Peyer's patch (tissue), 4 donors: ENCODE data around the gene RBBP8NL. TPM values are rescaled to one million over a fixed set of nuclear protein-coding genes. Genes with fewer than 3 reads are reported as not detected.

Source experiments
- DNase-seq, 3 donors: peaks; one replicate each; pipeline ENCODE4 v3.0.0-alpha.2; 2017 to 2019
- H3K27ac ChIP-seq, 4 donors: fragments of 200-600 bp; sonication (generic); one replicate each; pipeline ENCODE4 v1.5.1; 2016 to 2019
- H3K27me3 ChIP-seq, 2 donors: fragments of 200-600 bp; sonication (generic); one replicate each; pipeline ENCODE4 v1.5.1; 2019
- H3K36me3 ChIP-seq, 3 donors: fragments of 200-600 bp; sonication (generic); one replicate each; pipeline ENCODE4 v1.5.1; 2016 to 2019
- H3K4me1 ChIP-seq, 4 donors: fragments of 200-600 bp; sonication (generic); one replicate each; pipeline ENCODE4 v1.5.1; 2016 to 2019
- H3K4me3 ChIP-seq, 4 donors: fragments of 200-600 bp; sonication (generic); 1 replicate in 3 of 4; 2 replicates in 1 of 4; pipeline ENCODE4 v1.5.1; 2016 to 2019; ENCODE audit warnings: mild to moderate bottlenecking in 1 of 4
- H3K9me3 ChIP-seq, 4 donors: fragments of 200-600 bp; sonication (generic); one replicate each; pipeline ENCODE4 v1.5.1; 2016 to 2019; ENCODE audit warnings: mild to moderate bottlenecking in 1 of 4
- POLR2A ChIP-seq, 2 donors: fragments of 450-650 bp; IDR thresholded peaks; one replicate each; pipeline ENCODE4 v1.5.1; 2017; ENCODE audit warnings: antibody characterized with exemption in 2 of 2, mild to moderate bottlenecking in 2 of 2, moderate library complexity in 2 of 2
- total RNA-seq, 4 donors: library from RNA; depleted of rRNA; stranded (reverse); fragments of >200 nt; gene quantifications; one replicate each; pipeline ENCODE4 v1.1.0, GENCODE V29; 2016
- TF ChIP-seq, protein P1 (sequence below), 6 experiments: fragments of 450-650 bp in 4 of 6; fragments of 200-600 bp in 2 of 6; sonication (generic) in 1 of 6; IDR thresholded peaks; one replicate each; pipeline ENCODE4 v1.5.1; 2017 to 2019; ENCODE audit warnings: antibody characterized with exemption in 6 of 6, mild to moderate bottlenecking in 3 of 6, moderate library complexity in 1 of 6

The RBBP8NL gene
- total RNA-seq, 4 donors from 2014 or later = 6.6 to 26.7 (median 13.4) TPM

DNA sequence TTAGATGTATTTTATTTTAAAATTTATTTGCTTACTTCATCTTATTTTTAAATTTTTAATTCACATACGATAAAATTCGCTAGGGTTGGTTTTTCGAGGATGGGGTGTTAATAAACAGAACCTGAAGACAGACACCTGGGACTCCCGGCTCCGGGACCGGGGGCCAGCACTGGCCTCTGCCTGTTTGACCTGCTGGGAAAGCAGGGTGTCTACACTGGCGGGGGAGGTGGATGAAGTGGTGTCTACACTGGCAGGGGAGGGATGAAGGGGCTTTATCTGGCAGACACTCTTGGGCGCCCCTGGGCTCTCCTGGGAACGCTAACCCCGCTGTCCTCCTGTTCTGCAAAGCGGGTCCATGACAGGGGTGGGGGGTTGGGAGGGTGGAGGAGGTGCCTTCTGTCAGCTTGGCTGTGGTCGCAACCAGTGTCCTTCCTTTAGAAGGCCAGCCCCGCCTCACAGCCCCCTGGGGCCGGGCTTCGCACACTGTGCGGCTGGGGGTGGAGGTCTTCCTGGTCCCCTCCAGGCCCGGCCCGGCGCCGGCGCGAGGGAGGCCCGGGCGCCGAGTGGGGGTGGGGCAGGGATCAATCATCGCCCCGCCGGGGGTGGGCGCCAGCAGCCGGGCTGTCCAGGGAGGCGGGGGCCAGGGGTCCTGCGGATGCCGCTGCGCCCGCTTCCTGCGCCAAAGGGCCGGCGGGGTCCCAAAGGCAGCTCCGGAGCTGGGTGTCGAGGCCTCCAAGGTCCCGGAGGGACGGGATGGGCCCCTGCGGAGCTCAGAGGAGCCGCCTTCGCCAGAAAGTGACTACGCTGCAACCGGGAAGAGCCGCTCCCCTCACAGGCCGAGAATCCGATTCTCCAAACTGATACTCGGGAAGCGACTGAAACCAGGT is 46.6 kb upstream of the RBBP8NL start:
- Histone ChIP-seq H3K9me3 (no peaks in the 10 kb centered on the region), H3K27ac (peak overlapping the region in 3 of 4 donors; percentile 83 to 96 (median 91)), H3K27me3 (peaks cover 0 to 25% of the 10 kb centered on the region in 2 donors), H3K4me1 (peaks cover 0 to 22% (median 10%) of the 10 kb centered on the region in 4 donors), H3K4me3 (peak overlapping the region in 3 of 4 donors; percentile 40 to 85 (median 72)), H3K36me3 (no peaks in the 10 kb centered on the region)
- DNase-seq = peak in 1 of 3 donors; percentile 78
- TF ChIP-seq POLR2A (IDR thresholded peaks at IDR 0.05) = no peak
- TF ChIP-seq, protein P1, sequence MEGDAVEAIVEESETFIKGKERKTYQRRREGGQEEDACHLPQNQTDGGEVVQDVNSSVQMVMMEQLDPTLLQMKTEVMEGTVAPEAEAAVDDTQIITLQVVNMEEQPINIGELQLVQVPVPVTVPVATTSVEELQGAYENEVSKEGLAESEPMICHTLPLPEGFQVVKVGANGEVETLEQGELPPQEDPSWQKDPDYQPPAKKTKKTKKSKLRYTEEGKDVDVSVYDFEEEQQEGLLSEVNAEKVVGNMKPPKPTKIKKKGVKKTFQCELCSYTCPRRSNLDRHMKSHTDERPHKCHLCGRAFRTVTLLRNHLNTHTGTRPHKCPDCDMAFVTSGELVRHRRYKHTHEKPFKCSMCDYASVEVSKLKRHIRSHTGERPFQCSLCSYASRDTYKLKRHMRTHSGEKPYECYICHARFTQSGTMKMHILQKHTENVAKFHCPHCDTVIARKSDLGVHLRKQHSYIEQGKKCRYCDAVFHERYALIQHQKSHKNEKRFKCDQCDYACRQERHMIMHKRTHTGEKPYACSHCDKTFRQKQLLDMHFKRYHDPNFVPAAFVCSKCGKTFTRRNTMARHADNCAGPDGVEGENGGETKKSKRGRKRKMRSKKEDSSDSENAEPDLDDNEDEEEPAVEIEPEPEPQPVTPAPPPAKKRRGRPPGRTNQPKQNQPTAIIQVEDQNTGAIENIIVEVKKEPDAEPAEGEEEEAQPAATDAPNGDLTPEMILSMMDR (IDR thresholded peaks at IDR 0.05) = no peak

DNA sequence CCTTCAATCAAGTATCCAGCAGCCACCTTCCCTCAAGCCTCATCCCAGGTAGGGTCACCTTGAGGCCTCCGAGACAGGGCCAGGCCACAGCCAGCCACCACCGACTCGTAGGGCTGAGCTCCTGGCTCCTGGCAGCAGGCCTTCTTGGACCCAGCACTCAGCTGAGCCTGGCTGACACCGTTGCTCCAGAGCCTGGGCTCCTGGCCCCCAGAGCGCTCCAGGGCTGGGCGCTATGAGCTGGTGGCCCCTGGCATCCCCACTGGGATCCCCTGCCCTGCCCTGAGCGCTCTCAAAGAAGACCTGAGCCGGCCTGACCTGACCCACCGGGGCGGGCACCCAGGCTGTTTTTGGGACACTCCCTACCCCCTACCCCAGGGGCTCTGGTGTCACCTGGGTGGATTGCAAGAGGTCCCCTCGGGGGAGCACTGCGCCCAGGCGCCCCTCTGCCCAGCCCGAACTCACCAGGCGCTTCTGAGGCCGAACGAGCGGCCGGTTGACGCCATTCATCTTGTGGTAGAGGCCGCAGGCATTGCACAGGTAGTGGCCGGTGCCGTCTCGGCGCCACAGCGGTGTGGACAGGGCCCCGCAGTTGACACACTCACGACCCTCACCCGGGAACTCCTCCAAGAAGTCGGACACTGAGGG is 45.7 kb upstream of the RBBP8NL start:
- TF ChIP-seq, protein P1 (IDR thresholded peaks at IDR 0.05) = no peak
- peak in 1 of 2 donors; percentile 12 for TF ChIP-seq POLR2A (IDR thresholded peaks at IDR 0.05)
- Histone ChIP-seq H3K36me3 (no peaks in the 10 kb centered on the region), H3K4me3 (peak overlapping the region in 3 of 4 donors; percentile 40 to 85 (median 72)), H3K9me3 (no peaks in the 10 kb centered on the region), H3K4me1 (peaks cover 0 to 22% (median 10%) of the 10 kb centered on the region in 4 donors), H3K27me3 (peaks cover 0 to 25% of the 10 kb centered on the region in 2 donors), H3K27ac (peak overlapping the region in 3 of 4 donors; percentile 83 to 96 (median 91))
- peak in 1 of 3 donors; percentile 80 for DNase-seq

DNA sequence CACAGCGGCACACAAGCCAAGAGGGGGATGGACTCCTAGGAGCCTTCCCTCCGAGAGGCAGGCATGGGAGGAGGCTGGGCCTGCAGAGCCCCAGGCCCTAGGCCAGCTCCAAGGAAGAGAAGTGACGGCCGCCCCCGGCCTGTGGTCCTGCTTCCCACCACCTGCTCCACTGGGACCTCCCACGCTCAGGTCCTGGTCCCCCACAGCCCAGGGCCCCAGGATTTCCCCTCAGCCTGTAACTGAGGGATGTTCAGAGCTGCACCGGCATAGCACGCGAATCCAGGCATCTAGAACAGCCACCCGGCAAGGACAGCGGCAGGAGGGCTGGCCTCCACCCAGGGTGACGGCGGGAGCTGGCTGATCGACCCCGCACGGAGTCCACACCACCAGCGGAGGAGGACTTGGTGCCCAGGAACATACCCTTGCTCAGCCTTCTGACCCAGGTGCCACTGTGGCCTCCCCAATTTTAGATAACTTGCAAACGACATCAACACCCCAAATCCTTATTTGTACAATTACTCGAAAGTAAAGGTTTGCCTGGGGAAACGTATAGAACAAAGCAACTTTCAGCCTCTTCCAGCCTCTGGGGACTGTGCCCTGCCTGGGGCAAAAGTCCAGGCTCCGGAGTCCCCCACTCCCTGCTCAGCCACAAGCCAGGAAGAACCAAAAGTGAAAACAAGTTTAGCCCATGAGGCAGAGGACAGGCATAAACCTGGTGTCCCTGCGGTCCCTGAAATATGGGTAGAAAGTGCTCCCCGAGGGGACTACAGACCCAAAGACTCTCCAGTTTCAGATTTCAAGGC is 45.0 kb upstream of the RBBP8NL start:
- TF ChIP-seq POLR2A (IDR thresholded peaks at IDR 0.05) = peak; percentile 74 to 92
- TF ChIP-seq, protein P1 (IDR thresholded peaks at IDR 0.05) = no peak
- Histone ChIP-seq H3K27me3 (peaks cover 0 to 25% of the 10 kb centered on the region in 2 donors), H3K4me1 (peaks cover 0 to 22% (median 10%) of the 10 kb centered on the region in 4 donors), H3K27ac (peak overlapping the region in 3 of 4 donors; percentile 83 to 96 (median 91)), H3K9me3 (no peaks in the 10 kb centered on the region), H3K4me3 (peak overlapping the region in 3 of 4 donors; percentile 40 to 85 (median 72)), H3K36me3 (no peaks in the 10 kb centered on the region)
- peak in 2 of 3 donors; percentile 74 to 76 for DNase-seq

DNA sequence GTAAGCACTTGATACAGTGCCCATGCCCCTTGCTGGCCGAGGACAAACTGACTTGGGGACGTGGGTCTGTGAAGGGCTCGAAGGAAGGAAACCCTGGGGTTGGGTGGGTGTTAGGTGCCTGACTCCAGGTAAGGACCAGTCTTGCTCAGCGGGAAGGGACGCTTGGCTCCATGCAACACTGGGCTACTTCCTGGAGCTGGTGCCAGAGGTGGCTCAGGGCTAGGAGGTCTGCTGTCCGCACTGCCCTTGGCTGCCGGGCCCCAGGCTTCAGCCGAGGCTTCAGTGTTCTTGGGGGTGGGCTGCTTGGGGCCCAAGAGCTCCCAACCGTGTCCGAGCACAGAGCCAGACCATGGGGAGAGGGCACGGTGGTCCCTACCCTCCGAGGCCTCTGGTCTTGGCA is 43.1 kb upstream of the RBBP8NL start:
- Histone ChIP-seq H3K27me3 (peaks cover 0 to 12% of the 10 kb centered on the region in 2 donors), H3K9me3 (no peaks in the 10 kb centered on the region), H3K4me1 (peaks cover 0 to 9% (median 4%) of the 10 kb centered on the region in 4 donors), H3K4me3 (no peak overlapping the region), H3K27ac (no peak overlapping the region), H3K36me3 (no peaks in the 10 kb centered on the region)
- DNase-seq = no peak
- TF ChIP-seq POLR2A (IDR thresholded peaks at IDR 0.05) = no peak
- TF ChIP-seq, protein P1 (IDR thresholded peaks at IDR 0.05) = no peak

DNA sequence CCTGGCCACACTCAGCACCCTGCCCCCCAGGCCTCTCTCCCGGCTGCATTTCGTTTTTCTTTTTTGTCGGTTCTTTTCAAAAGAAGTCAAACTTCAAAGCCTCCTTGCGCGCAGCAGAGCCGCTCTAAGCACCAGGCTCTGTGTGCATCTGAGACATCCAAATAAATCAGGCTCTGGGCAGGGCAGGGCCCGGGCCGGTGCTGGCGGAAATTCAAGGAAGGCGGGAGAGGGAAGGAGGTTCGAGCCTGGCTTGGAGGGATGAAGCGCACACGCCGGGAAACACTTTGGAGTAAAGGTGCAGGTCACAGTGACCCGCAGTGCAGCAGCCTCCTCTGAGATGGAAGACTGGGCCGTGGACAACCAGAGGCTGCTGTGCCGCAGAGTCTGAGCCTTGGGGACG is 42.7 kb upstream of the RBBP8NL start:
- no peak for DNase-seq
- H3K4me3 ChIP-seq = no peak overlapping the region
- peaks cover 0 to 8% of the 10 kb centered on the region in 2 donors for H3K27me3 ChIP-seq
- no peak overlapping the region for H3K27ac ChIP-seq
- H3K36me3 ChIP-seq = peaks cover 0 to 3% (median 0%) of the 10 kb centered on the region in 3 donors
- peaks cover 0 to 5% (median 2%) of the 10 kb centered on the region in 4 donors for H3K4me1 ChIP-seq
- H3K9me3 ChIP-seq = no peaks in the 10 kb centered on the region
- TF ChIP-seq, protein P1 (IDR thresholded peaks at IDR 0.05) = no peak
- TF ChIP-seq POLR2A (IDR thresholded peaks at IDR 0.05) = no peak
